ENCODE results near the gene FERD3L.

The FERD3L gene

DNA sequence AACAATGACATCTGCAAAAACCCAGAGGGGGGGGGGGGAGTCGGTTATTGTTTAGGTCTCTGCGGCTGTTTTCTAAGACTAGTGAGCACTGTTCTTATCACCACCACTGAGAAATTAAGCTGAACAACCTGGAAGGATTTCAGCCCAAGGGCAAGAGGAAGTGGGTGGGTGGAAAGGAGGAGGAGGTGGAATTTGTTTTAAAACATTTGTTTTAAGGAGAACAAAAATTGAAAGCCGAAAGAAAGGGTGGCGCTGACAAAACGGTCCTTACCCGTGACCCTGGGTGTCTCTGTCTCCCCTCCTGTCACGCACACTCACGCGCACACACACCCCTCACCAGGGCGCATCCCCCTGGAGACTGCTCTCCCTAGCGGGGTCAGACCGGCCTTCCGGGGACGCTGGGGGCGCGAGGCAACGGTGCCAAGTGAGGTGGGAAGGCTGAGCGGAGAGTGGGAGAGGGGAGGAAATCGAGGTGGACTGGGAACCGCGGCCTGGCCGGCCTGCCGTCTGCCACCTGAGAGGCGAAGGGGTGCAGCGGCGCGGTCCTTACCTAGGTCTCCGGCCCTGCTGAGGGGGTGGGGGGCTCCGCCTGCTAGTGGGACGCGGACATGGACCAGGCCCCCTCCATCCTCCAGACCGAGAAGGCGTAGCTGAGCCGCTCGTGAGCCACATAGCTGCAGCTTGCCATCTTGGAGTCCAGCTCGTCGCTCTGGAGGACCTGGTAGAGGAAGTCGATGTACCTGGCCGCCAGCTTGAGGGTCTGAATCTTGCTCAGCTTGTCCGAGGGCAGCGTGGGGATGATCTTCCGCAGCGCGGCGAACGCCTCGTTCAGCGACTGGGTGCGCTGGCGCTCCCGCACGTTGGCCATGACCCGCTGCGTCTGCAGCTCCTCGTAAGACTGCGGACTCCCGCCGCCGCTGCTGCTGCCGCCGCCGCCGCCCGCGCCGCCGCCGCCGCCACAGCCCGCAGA, 28.8 kb downstream of the FERD3L start:
- no peak for DNase-seq

DNA sequence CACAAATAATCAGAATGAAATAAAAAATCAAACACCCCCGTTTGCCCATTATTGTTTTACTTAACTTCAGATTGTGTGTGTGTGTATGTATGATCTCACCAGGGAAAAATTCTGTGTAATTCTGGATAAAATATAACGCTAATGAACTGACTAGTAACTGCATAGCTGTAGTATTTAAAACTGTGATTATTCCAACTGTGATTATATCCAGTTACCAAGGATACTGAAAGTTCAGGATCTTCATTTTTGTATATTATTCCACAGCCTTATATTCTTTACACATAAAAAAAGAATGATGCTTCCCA, 30.7 kb downstream of the FERD3L start:
- no peak for DNase-seq

DNA sequence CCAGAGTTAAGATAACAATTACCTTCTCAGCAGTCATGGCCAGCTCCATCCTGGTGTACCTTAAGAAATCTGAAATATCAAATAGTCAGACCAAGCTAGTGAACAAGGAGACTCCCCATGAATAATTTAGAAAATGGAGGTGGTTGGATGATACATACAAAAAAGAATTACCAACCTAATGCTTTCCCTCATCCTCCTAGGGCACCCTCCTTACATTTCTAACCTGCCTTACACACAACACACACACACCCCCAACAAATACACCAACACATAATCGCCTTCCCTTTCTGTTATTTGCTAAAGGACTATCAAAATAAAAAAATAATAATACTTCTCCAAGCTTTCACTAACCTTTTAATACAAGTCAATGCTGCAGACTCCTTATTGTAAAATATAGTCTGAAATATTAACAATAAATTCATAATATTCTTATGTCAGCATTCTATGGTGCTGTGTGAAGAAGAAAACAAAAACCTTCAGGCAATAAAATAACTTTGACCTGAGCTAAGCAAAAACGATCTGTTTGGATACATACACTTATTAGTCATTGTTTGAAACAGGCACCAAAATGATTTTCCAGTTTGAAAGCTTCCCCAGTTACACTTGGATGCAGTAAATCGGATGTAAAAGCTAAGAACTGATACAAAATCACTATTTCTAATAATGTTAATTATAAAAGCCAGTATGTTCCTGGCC, 31.2 kb downstream of the FERD3L start:
- DNase-seq = no peak

DNA sequence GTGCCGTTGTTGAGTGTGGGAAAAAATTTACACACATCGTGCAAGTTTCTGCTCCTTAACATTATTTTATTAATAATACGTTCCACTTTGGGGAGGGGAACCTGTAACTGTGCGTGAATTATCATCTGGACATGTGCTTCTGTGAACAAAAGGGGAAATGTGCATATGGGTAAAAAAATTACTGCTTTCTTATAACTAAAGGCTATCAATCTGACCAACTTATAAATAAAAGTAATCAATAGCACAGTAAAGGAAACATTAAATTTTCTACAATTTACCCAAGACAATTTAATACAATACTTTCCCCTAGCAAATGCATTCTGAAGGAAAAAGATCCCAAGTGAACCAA, 32.2 kb downstream of the FERD3L start:
- no peak for DNase-seq

DNA sequence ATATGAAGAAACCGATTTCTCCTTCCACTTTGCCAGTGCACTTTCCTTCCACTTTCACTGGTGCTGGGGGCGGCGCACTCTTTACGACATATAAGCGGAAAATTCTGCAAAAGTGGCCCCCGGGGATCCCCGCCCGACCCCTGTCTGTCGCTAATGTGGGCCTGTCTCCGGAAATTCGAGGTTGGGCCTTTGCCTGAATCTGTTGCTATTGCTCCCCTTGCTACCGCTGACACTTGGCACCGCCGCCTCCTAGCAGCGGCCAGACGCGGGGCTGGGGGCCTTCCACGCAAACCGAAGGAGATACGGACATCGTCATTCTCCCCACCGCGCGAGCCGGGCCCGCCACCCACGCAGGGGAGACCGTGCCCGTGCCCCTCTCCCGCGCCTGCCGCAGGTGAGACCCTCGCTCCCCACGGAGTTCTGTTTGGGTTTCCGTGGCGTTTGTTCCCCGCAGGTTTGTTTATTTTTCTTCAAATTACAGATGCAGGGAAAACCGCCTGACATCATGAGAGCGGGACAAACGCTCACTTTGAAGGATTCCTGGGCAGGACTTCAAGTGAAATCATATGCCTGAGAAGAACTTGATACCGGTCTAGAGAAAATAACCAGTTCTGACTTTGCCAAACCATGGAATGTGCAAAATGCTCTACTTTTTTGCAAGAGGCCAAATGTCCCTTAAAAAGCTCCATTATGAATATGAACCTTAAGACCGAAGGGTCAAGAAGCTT, 32.8 kb downstream of the FERD3L start:
- DNase-seq = no peak

DNA sequence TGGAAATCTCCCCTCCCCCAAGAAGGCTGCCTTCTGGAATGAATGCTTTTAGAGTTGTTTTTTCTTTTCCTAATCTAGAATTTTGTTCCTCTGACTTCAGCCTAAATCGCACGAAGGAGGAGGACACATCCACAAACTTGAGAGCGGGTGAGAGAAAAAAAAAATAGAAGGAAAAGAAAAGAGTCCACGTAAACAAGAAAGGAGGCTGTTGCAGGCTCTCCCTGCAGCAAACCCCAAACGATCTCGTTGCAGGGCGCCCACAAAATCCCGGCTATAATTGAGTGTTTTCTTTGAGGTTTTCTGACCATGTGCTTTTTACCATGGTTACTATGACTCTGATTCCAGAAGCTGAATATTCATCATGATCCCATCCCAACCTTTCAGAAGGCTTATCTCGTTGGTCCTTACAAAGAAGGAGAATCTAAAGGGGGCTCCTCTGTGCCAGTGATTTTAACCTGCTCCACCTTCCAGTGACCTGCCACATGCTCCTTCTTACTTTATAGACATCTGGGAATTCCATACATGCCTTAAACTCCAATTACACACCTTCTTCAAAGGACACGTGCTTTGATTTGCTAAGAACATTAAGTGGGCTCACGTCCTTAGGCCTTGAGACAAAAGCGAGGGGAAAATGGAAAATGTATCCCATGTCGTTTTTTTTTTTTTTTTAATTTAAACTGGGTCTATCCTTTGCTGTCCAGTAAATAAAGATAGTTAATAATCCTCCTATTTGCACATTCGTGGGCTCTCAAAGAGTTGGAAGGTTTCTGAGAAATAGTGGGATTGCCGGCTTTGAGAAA, 33.5 kb downstream of the FERD3L start:
- DNase-seq = no peak

DNA sequence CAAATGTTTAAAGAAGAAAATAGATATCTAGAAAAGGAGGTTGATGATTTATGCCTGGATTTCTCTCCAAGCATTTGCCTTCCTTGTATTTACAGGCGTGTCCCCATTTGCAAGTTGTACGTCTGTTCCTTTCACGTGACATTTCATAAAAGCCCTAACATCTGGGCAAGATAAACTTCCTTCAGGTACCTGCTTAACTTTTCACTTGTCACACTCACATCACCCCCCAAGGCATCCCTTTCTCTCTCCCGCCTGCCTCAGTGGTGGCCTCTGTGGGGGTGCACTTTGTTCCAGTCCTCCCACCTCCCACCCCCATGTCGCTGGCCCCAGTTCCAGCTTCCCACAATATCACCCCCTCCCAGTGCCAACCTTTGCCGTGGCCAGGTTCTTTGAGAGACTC, 34.4 kb downstream of the FERD3L start:
- DNase-seq = no peak

DNA sequence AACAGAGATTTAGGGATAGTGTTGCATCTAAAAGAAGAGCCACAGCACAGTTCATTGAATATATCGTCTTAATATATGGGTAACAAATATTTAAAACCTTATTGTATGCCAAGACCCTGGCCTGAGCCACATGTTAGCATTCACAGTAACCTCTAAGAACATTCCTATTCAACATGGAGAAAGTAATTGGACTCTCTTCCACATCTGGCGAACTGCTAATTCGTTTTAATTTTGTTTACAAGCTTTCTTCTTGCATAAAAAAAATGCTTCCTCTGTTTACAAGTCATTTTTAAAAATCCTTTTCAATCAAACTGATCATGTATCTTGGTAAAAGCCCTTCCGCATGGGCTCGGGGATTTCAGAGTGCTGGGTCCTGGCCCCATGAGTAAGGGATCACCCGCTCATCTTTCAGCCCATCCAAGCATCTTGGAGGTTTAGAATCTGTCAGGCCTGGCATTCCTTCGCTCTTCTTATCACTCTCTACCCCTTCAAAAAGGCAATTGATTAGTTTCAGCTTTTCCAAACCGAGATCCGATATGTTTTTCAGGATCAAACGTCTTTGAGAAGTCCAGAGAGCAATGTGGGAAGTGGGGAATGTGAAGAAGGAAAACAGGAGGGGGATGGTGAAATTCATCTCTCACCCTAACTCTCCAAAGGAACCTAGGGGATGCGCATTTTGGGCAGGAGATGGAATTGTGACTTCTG, 35.0 kb downstream of the FERD3L start:
- DNase-seq = no peak

DNA sequence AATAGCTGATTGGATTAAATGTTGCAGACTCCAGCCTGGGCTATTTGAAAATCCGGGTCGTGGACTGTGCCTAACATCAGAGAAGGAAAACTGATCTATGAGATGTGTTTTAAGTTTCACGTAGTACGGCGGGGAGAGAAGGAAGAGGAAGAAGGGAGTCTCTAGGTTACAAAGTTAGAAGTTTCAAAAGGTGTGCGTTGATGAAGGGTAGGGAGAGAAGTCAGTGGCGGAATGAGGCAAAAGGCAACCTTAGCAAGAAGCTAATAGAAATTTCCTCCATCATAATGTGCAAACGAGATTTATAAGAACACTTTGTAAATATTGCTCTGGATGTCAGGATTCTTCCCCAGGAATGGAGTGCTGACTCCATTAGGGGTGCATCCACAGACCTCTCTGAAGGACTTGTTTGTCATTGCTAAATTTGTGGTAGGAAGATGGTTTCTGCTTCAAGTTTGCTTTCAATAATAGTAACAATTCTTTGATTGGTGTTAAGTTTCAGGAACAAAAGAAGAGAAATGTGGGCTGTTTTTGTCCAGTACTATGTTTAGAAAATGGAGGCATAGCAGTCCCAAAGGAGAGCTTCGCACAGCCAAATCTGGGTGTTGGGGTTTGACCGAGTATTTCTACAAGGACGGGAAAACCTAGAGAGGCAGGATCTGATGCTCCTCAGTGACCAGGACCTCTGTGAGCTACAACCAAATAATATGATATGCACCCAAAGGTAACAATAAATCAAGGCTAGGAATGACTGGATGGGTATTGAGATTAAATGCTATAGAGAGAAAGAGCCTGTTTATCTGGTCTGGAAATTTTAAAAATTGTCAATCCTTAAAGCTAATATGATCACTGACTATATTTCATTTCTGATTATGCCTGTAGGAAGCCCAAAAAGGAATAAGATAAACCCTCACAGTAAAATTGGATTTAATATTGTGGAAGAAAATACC, 35.9 kb downstream of the FERD3L start:
- no peak for DNase-seq

DNA sequence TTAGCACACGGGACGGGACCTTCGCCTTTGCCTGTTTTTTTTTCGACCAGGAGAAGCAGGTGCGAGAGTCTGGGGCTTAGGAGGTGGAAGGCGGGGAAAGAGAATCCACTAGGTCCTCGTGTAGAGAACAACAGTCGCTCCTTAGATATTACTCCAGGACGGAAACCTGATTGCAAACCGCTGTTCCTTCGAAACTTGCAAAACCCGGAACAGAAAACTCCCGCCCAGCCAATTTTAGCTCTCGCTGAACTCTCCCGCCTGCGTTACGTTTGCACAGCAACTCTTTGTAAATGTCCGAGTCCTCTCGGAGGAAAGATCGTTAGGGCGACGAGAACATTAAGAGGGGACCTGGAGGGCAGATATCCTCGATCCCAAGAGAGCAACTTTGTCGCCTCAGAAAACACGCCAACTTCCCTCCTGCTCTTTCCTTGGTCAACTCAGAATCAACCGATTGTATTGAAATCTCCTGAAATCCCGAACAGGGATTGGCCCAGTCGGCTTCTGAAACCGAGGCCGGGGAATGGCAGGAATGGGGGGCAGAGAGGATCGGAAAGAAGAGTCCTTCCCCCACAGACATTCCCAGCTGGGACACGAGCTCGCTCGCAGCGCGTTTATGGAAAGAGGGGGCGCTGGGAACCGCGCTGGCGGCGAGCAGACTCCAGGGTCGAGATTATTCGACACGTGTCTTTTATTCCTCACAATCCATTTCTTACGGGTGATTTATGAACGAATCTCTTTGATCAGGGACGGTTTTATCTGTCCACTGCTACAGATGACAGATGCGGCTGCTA, 37.7 kb downstream of the FERD3L start:
- DNase-seq = no peak

DNA sequence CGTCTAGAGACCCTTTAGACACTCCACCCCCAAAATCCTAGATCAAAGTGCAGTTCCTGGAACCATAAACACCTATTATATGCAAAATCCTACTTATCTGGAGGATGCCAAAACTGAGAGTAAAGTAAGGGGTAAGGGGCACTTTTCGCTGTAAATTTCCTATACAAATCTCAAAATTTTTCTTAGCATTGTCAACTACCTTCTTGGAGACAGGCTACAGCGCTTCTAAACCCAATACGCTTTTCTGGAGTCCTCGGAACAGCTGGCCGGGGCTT, 38.2 kb downstream of the FERD3L start:
- no peak for DNase-seq

DNA sequence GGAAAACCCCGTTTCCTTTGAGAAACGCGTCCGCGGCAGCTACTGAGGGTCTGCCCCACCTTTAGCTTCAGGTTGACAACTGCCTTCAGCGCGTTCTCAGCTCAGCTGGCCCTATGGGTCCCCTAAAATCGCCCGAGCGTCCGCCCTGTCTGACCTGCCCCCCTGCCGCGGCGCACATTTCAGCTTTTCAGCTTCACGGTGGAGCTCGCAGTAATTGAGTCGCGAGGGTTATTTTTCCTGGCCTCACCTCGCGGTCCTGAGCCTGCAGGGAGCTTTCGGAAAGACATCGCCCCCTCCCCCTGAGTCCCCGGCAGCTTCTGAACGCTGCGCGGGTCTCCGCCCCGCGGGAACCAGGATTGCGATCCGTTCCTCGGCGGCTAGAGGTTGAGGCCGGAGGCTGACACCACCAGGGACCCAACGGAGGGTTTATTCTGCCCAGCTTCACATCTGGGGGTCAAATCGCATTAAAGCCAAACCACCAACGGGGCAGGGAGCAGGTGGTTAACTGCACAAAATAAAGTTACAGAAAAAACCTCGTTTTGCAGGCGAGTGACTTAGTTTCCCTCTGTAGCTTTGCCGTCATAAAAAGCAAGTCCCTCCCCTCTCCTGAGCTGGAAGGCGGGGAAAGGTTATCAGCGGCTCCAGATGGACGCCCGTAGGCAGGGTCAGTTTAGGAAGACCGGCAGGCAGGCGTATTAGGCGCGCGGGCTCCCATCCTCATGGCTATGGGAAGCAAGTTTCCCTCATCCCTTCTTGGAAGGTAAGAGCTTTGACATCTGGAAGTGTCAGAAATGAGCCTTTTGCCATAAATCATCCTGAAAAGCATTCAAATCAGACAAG, 38.8 kb downstream of the FERD3L start:
- DNase-seq = no peak

DNA sequence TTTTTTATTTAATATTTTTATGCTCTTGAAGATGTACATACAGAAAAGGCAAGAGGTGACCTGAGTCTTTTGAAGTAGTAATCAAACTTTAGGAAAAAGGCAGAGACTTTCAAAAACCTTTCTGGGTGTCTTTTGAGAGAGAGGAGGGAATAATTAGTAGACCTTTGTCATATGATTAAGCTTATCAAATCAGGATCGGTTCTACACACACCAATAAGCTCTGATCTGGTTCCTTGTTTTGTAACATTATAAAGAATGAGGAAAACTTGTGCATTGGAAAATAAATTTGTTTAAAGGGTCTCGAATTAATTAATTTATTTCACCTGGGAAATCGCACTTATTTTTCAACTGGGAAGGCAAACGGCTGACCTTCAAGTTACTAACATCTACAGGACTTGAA, 39.7 kb downstream of the FERD3L start:
- no peak for DNase-seq

DNA sequence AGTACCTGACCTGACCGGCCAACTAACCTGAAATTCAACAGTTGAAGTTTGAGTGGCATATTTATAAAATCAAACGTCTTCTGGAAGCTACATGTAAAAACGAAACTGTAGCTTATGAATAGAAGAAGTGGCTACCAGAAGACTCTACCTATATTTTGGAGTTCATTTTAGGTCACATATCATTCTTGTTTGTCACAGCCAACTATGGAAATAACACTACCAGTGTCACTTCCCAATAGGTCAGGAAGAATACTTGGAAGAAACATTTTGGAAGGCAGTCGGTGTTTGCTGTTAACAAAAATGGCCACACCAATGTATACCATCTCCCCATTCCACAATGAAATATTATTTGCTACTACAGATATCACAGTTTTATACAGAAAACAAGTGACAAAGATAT, 40.4 kb downstream of the FERD3L start:
- no peak for DNase-seq

DNA sequence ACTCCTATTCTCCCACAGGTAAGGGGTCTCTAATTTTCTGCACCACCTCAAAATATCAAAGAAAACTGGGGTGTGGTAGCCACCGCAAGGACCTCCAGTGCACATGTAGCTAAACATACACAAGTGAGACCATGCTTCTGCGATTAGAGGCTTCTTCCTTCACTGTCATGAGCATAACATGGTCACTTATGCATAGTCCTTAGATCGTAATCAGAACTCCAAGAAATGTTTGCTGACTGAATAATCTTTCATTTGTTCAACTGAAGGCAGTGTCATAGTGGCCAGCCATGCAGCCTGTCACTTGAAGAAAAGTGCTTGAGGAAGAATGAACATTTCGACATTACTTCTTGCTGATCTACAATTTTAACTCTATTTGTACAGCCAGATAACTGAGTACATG, 42.3 kb downstream of the FERD3L start:
- no peak for DNase-seq

DNA sequence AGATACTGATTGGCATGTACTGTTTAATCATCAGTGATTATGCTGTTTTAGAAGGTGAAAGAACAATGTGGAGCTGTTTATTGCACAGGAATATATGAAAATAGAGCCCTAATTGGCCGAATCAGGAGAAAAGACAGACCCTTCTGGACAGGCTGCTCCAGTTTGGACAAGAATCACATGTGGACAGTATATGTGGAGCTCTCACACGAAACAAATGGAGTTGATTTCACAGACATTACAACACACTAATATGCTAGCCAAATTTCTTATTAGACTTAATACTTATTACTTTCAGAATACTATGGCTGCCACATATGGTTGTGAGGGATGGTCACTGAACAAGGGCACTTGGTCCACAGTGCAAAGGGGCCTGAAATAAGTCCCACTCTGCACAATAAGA, 43.3 kb downstream of the FERD3L start:
- DNase-seq = no peak

DNA sequence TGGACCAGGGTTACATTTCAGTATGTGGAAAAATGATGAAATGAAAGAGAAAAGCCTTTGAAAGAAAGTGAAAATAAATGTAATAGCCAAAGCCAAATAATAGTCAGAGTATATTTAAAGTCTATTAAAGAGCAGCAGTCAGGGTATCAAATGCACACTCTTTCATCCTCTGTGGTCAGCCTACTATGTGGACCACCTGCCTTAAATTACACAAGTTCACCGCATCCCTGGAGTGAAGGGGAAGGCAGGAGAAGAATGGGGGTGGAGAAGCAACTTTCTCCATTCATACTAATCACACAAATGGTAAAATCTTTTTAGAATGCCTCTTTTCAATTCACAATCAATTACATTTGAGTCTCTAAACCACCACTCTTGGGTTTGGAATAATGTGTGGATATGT, 43.7 kb downstream of the FERD3L start:
- no peak for DNase-seq

DNA sequence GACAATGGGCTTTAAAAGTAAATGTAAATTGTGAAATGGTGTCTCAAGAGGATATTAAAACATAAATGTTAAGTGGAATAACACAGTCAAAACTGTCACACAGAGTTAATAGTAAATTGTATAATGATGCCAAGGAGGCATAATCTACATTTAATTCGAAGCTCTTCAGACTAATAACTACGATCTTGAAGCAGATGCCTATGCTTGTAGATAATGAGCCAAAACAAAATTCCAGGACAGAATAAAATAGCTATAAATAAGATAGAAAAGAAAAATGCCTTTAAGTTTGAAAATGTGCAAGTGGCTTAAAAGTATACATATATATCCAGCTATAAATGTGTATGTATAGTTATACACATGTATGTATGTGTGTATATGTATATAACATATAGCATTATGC, 45.3 kb downstream of the FERD3L start:
- no peak for DNase-seq

DNA sequence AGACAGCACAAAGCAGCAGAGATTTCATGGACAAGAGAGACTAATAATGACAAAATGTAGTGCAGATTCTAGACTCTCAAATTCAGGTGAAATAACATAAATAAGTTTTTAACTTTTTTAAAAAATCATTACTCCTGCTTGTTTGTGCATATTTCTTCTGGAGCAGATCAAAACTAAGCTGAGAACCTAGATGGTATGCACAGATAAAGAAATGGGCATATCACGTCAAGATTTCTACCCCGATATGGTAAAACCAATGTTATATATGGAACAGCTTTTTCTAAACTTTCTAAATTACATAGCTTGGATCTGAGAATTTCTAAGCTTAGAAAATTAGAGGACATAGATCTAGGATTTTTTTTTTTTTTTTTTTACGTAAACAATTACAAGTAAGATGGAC, 46.0 kb downstream of the FERD3L start:
- DNase-seq = no peak

DNA sequence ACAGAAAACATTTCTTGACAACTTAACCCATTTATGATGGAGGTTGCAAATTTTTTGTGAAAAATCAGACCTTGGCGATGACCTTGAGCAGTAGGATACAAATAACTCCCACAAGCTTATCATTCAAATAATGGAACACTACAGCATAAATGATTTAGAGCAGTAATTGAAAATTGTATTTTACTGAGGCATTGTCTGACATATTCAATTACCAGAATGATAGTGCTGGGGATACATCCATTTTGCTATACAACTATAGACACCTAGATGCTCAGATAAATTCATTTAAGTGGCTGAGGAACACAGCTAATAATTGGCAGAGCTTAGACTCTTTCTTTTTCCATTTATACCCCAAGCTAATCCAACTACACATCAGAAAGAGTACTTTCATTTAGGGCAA, 46.7 kb downstream of the FERD3L start:
- no peak for DNase-seq

Data from NCI-H1048 (cell line).